ENCODE data around the gene ATXN7. TPM values are rescaled to one million over a fixed set of nuclear protein-coding genes. Genes with fewer than 3 reads are reported as not detected.

ATXN7 gene
- total and polyA plus RNA-seq, 10 of the 15 experiments (the other 5 are each of a cell fraction or from before 2014, with no cell fraction given), result 0.83 to 24.6 (median 8.5) TPM

GRCh38 chr3:63933459-63933858 lies 69.8 kb downstream of the ATXN7 start:
- no peak overlapping the region for H3K9ac ChIP-seq (ENCODE audit: control insufficient read depth, insufficient read depth, low read length)
- H3K4me3 ChIP-seq, result peak overlapping the region; percentile 30
- SMC1A ChIA-PET (ENCODE audit: uncharacterized antibody, unreplicated experiment), result interaction anchor here (0.6 to 1.3 kb wide), 9 partner anchors 10 to 95 kb away, joined by 3 to 6 read pairs (median 4); no protein-coding TSS in a partner anchor
- in situ Hi-C loops (cut with MboI) (no loop called here), intact Hi-C loops (cut with micrococcal nuclease; ENCODE audit: unreplicated experiment) (no loop called here)
- peak; percentile 72 for ATAC-seq
- H4K20me1 ChIP-seq (ENCODE audit: control insufficient read depth, insufficient read depth), result no peaks in the 10 kb centered on the region; the same call in 1 of the 2 replicates
- RAD21 ChIA-PET (ENCODE audit: unreplicated experiment), result interaction anchor here (0.6 to 1.2 kb wide), 5 partner anchors 11 to 67 kb away, joined by 3 read pairs; no protein-coding TSS in a partner anchor
- peak overlapping the region; percentile 52; the same call in 1 of the 2 replicates for H3K27ac ChIP-seq (ENCODE audit: control insufficient read depth, insufficient read depth)
- H3K4me1 ChIP-seq (ENCODE audit: control insufficient read depth, insufficient read depth, low read length), result peaks cover 42% of the 10 kb centered on the region
- DNase-seq (ENCODE audit: low read depth, low spot score), result no peak
- no peak overlapping the region for H2AFZ ChIP-seq (ENCODE audit: control insufficient read depth, low read depth, low read length)
- H3K27me3 ChIP-seq (replicated peaks in 1 of 2; ENCODE audit: control insufficient read depth in 2 of 2, insufficient read depth in 2 of 2, low read length in 1 of 2), result no peaks in the 10 kb centered on the region
- H3K4me2 ChIP-seq (ENCODE audit: control insufficient read depth, insufficient read depth), result peak overlapping the region; percentile 70
- WGBS (ENCODE audit: insufficient coverage, insufficient replicate concordance, low lambda C conversion rate, missing lambda C conversion rate), result 0% methylated on average over 1 of the region's 1 CpG
- CTCF ChIA-PET, result interaction anchor here (0.6 kb wide), 1 partner anchor 24 kb away, joined by 3 read pairs; no protein-coding TSS in a partner anchor
- BruUV-seq (replicated peaks), result no TSS peak
- H3K79me2 ChIP-seq (ENCODE audit: control insufficient read depth, insufficient read depth, low read length), result peaks cover 21% of the 10 kb centered on the region
- H3K36me3 ChIP-seq (ENCODE audit: control insufficient read depth in 2 of 2, insufficient read depth in 2 of 2, low read length in 1 of 2), result no peaks in the 10 kb centered on the region; a peak in 2 of 4 replicates
- FAIRE-seq, result no peak
- H3K9me3 ChIP-seq (replicated peaks; ENCODE audit: control insufficient read depth, insufficient read depth, low read length), result no peaks in the 10 kb centered on the region
- POLR2A ChIA-PET, result interaction anchor here (1.2 kb wide), 1 partner anchor 12 kb away, joined by 3 read pairs; no protein-coding TSS in a partner anchor
- TF ChIP-seq PAX8 (IDR thresholded peaks at IDR 0.05) (no peak), RUNX3 (IDR thresholded peaks at IDR 0.05; ENCODE audit: low read length) (peak; percentile 64), ETV6 (conservative IDR thresholded peaks at IDR 0.05 in 1 of 2, IDR thresholded peaks at IDR 0.05 in 1 of 2; ENCODE audit: borderline replicate concordance in 1 of 2, low read depth in 1 of 2) (peak in 1 of 2 experiments; percentile 56; a peak in 1 of 4 replicates), EZH2 (IDR thresholded peaks at IDR 0.05; ENCODE audit: borderline replicate concordance, control insufficient read depth, low read depth, low read length) (no peak), NFYA (IDR thresholded peaks at IDR 0.05; ENCODE audit: borderline replicate concordance, low read depth, low read length) (no peak), CEBPB (IDR thresholded peaks at IDR 0.05; ENCODE audit: borderline replicate concordance in 1 of 2, low read depth in 2 of 2, low read length in 2 of 2) (no peak), SREBF2 (IDR thresholded peaks at IDR 0.05; ENCODE audit: low read length) (no peak), PBX3 (IDR thresholded peaks at IDR 0.05; ENCODE audit: insufficient replicate concordance, low read depth, low read length) (no peak), ESRRA (IDR thresholded peaks at IDR 0.05; ENCODE audit: low read length) (no peak), ZSCAN29 (IDR thresholded peaks at IDR 0.05) (no peak), HDAC2 (IDR thresholded peaks at IDR 0.05) (no peak), POU2F2 (IDR thresholded peaks at IDR 0.05; ENCODE audit: borderline replicate concordance, low read depth, low read length) (no peak), BCL11A (IDR thresholded peaks at IDR 0.05; ENCODE audit: low read depth, low read length) (no peak), BCL3 (IDR thresholded peaks at IDR 0.05; ENCODE audit: borderline replicate concordance, insufficient read depth, low read depth, low read length, poor library complexity, severe bottlenecking) (no peak), POLR2A (IDR thresholded peaks at IDR 0.05; ENCODE audit: low read depth, low read length) (no peak), HCFC1 (IDR thresholded peaks at IDR 0.05; ENCODE audit: low read length) (no peak), CREM (IDR thresholded peaks at IDR 0.05; ENCODE audit: low read depth) (no peak), RBBP5 (conservative IDR thresholded peaks at IDR 0.05) (no peak), E4F1 (IDR thresholded peaks at IDR 0.05; ENCODE audit: borderline replicate concordance, partially characterized antibody) (no peak), ZNF622 (IDR thresholded peaks at IDR 0.05) (no peak)

Measured in GM12878 (cell line).